Endothelial cell of umbilical vein (primary cell): ENCODE results near the gene YJU2. TPM values are rescaled to one million over a fixed set of nuclear protein-coding genes. Genes with fewer than 3 reads are reported as not detected.

Experiments used
- BruUV-seq: library from RNA; stranded (reverse); fragments of 400-500 nt; replicated peaks from 2 replicates; lab custom pipeline; 2021; lab: Mats Ljungman, UMichigan
- CTCF ChIA-PET: fragments of 300-600, 350-600 bp; sonication (Branson Sonifier 250); formaldehyde crosslinking; loops from one replicate; lab custom pipeline; 2021; ENCODE audit warnings: antibody characterized with exemption, inconsistent platforms; lab: Charles Lee
- POLR2A ChIA-PET: fragments of 300-600, 350-600 bp; sonication (Branson Sonifier 250); formaldehyde crosslinking; loops from one replicate; lab custom pipeline; 2021; ENCODE audit warnings: antibody characterized with exemption, inconsistent platforms; lab: Charles Lee
- DNase-seq: peaks from one replicate; pipeline ENCODE4 v3.0.0-alpha.2; 2011; ENCODE audit warnings: low read depth, low spot score
- FAIRE-seq: peaks from 2 replicates; lab custom pipeline; 2011; peaks lifted over from hg19 to GRCh38; lab: Jason Lieb, UNC
- H2AFZ ChIP-seq: 2 replicates; pipeline ENCODE4 v1.6.0; 2012; ENCODE audit warnings: low read depth, low read length, control low read depth, inconsistent platforms
- H3K27ac ChIP-seq: 2 replicates; pipeline ENCODE4 v1.5.1; 2011; ENCODE audit warnings: low read depth, mild to moderate bottlenecking, control low read depth, low read length, moderate library complexity; ENCODE audit not compliant: insufficient read depth
- H3K27me3 ChIP-seq, 2 experiments: 2 replicates each; pipeline versions ENCODE4 v1.6.0 to v1.6.1; 2011; ENCODE audit warnings: low read length in 2 of 2, mixed read lengths in 1 of 2; ENCODE audit not compliant: control insufficient read depth in 2 of 2, insufficient read depth in 2 of 2
- H3K36me3 ChIP-seq, 2 experiments: 2 replicates in 1 of 2; 3 replicates in 1 of 2; pipeline ENCODE4 v1.5.1; 2011; ENCODE audit warnings: low read length in 2 of 2, mild to moderate bottlenecking in 1 of 2, moderate library complexity in 1 of 2; ENCODE audit not compliant: control insufficient read depth in 2 of 2, insufficient read depth in 2 of 2; ENCODE audit errors: extremely low read depth in 1 of 2
- H3K4me1 ChIP-seq: 3 replicates; pipeline ENCODE4 v1.5.1; 2011; ENCODE audit warnings: mild to moderate bottlenecking, low read length; ENCODE audit not compliant: control insufficient read depth, insufficient read depth; ENCODE audit errors: extremely low read depth
- H3K4me2 ChIP-seq: 2 replicates; pipeline ENCODE4 v1.6.1; 2011; ENCODE audit warnings: low read length, control low read depth, mixed read lengths; ENCODE audit not compliant: insufficient read depth
- H3K4me3 ChIP-seq, 3 experiments: fragments of 200-600 bp in 1 of 3; sonication (generic), shearing (Covaris generic) in 1 of 3; replicated peaks in 1 of 3; 2 replicates each; pipeline ENCODE4 v1.5.1; 2011 to 2016; ENCODE audit warnings: control low read depth in 3 of 3, low read length in 3 of 3, mild to moderate bottlenecking in 2 of 3, inconsistent platforms in 1 of 3, low read depth in 1 of 3, moderate library complexity in 1 of 3; ENCODE audit not compliant: insufficient read depth in 1 of 3
- H3K79me2 ChIP-seq: 2 replicates; pipeline ENCODE4 v1.6.0; 2012; ENCODE audit warnings: low read length, inconsistent platforms; ENCODE audit not compliant: control insufficient read depth, insufficient read depth
- H3K9ac ChIP-seq: replicated peaks from 2 replicates; pipeline ENCODE3; 2011; ENCODE audit warnings: low read length, control low read depth; ENCODE audit not compliant: insufficient read depth; ENCODE audit errors: extremely low read depth
- H3K9me1 ChIP-seq: replicated peaks from 3 replicates; pipeline ENCODE4 v1.6.0; 2011; ENCODE audit warnings: mild to moderate bottlenecking, low read length; ENCODE audit not compliant: control insufficient read depth, insufficient read depth; ENCODE audit errors: extremely low read depth
- H3K9me3 ChIP-seq: replicated peaks from 2 replicates; pipeline ENCODE4 v1.5.1; 2012; ENCODE audit warnings: low read length, inconsistent platforms; ENCODE audit not compliant: control insufficient read depth, insufficient read depth
- H4K20me1 ChIP-seq: replicated peaks from 2 replicates; pipeline ENCODE3; 2011; ENCODE audit warnings: mild to moderate bottlenecking, low read length; ENCODE audit not compliant: control insufficient read depth, insufficient read depth; ENCODE audit errors: extremely low read depth
- CTCF ChIP-seq, 2 donors: IDR thresholded peaks; 1 replicate in 1 of 2; 2 replicates in 1 of 2; pipeline ENCODE4 v1.5.1; 2011; ENCODE audit warnings: low read length in 2 of 2, mild to moderate bottlenecking in 2 of 2, moderate library complexity in 2 of 2, control low read depth in 1 of 2, inconsistent platforms in 1 of 2, low read depth in 1 of 2; ENCODE audit not compliant: insufficient read depth in 1 of 2; ENCODE audit errors: extremely low read depth in 1 of 2
- EZH2 ChIP-seq: IDR thresholded peaks from 2 replicates; pipeline ENCODE4 v1.6.1; 2012; ENCODE audit warnings: borderline replicate concordance, low read depth, mild to moderate bottlenecking, moderate library complexity, low read length, inconsistent platforms; ENCODE audit not compliant: severe bottlenecking
- FOS ChIP-seq: IDR thresholded peaks from 2 replicates; pipeline ENCODE4 v1.6.1; 2011; ENCODE audit warnings: mild to moderate bottlenecking, low read length, moderate library complexity, borderline replicate concordance; ENCODE audit not compliant: insufficient read depth
- GATA2 ChIP-seq: IDR thresholded peaks from 2 replicates; pipeline ENCODE4 v1.7.0; 2011; ENCODE audit warnings: low read depth, mild to moderate bottlenecking, moderate library complexity, mixed read lengths, low read length; ENCODE audit not compliant: insufficient read length, insufficient read depth
- JUN ChIP-seq: IDR thresholded peaks from 2 replicates; pipeline ENCODE4 v1.6.1; 2011; ENCODE audit warnings: borderline replicate concordance, low read depth; ENCODE audit not compliant: insufficient read length, insufficient read depth
- MAX ChIP-seq: IDR thresholded peaks from 2 replicates; pipeline ENCODE4 v1.6.1; 2011; ENCODE audit not compliant: insufficient read depth, insufficient read length
- MYC ChIP-seq: IDR thresholded peaks from one replicate; pipeline ENCODE4 v1.6.1; 2011; ENCODE audit warnings: mild to moderate bottlenecking, low read depth, low read length
- POLR2A ChIP-seq: IDR thresholded peaks from 2 replicates; pipeline ENCODE4 v1.6.1; 2012; ENCODE audit warnings: low read depth, mild to moderate bottlenecking, control low read depth, low read length
- POLR2AphosphoS5 ChIP-seq: IDR thresholded peaks from 2 replicates; pipeline ENCODE4 v1.6.1; 2012; ENCODE audit warnings: low read depth, mild to moderate bottlenecking, control low read depth, low read length, moderate library complexity; ENCODE audit not compliant: insufficient read depth
- dilution Hi-C: fragments of 300-500 bp; cut with MboI; formaldehyde crosslinking; loops from one replicate; pipeline ENCODE4 v1.15.0; 2019; ENCODE audit warnings: low sequenced_read_pairs; ENCODE audit not compliant: extremely low pct_ligation_motif_present
- intact Hi-C: fragments of 100-400 bp; cut with micrococcal nuclease; formaldehyde crosslinking; loops from one replicate; pipeline ENCODE4 v1.10.0; 2022
- polyA plus RNA-seq, 4 experiments: library from polyadenylated mRNA; depleted of rRNA in 3 of 4; stranded (reverse) in 3 of 4; unstranded in 1 of 4; fragments of >200 nt; gene quantifications; 2 replicates each; pipeline versions ENCODE4 v1.2.1 to v1.2.3, GENCODE V29; 2011 to 2012; ENCODE audit warnings: missing spikeins in 1 of 4
- total RNA-seq: library from RNA; stranded (reverse); gene quantifications from 2 replicates; pipeline ENCODE4 v1.2.3, GENCODE V29; 2021

Gene YJU2
- total and polyA plus RNA-seq, 2 donors (not counting 3 experiments of a cell fraction or from before 2014, with no cell fraction given): 20.7 to 21.5 TPM

- DNase-seq (no peak), FAIRE-seq (no peak)
- H2AFZ ChIP-seq: no peak overlapping the region
- H3K9me1 ChIP-seq: no peaks in the 10 kb centered on the region
- intact Hi-C loops: no loop called here
- H3K79me2 ChIP-seq: no peaks in the 10 kb centered on the region
- H3K4me1 ChIP-seq: no peaks in the 10 kb centered on the region
- TF ChIP-seq MAX (no peak), FOS (no peak), POLR2A (no peak), POLR2AphosphoS5 (no peak), GATA2 (no peak), MYC (no peak)
- H3K27ac ChIP-seq: no peak overlapping the region
- no peak overlapping the region for H3K9ac ChIP-seq
- dilution Hi-C loops: no loop called here
- H3K27me3 ChIP-seq: no peaks in the 10 kb centered on the region
- no peak overlapping the region for H3K4me3 ChIP-seq
- H3K36me3 ChIP-seq: no peaks in the 10 kb centered on the region
- no TSS peak for BruUV-seq
- POLR2A ChIA-PET: no interaction called here
- H3K9me3 ChIP-seq: no peaks in the 10 kb centered on the region
- CTCF ChIA-PET: no interaction called here
- no peak overlapping the region for H3K4me2 ChIP-seq
- no peaks in the 10 kb centered on the region for H4K20me1 ChIP-seq
These were observed 54.8 kb downstream of the YJU2 start for GRCh38 chr19:4301590-4302242.

- ChIA-PET POLR2A (no interaction called here), CTCF (no interaction called here)
- no TSS peak for BruUV-seq
- Histone ChIP-seq H3K27ac (no peak within 1 kb of the TSS), H3K9me1 (no peaks in the 10 kb centered on the region), H3K36me3 (no peaks in the 10 kb centered on the region), H3K9ac (no peak within 1 kb of the TSS), H3K4me1 (no peaks in the 10 kb centered on the region), H3K4me2 (no peak within 1 kb of the TSS), H3K79me2 (no peaks in the 10 kb centered on the region), H3K9me3 (no peaks in the 10 kb centered on the region), H4K20me1 (no peaks in the 10 kb centered on the region), H3K27me3 (no peaks in the 10 kb centered on the region), H2AFZ (no peak within 1 kb of the TSS), H3K4me3 (no peak within 1 kb of the TSS)
- TF ChIP-seq EZH2: no peak
- TF ChIP-seq MAX: no peak
- TF ChIP-seq FOS: no peak
- TF ChIP-seq CTCF (IDR thresholded peaks at IDR 0.05; ENCODE audit: extremely low read depth in 1 of 2, insufficient read depth in 1 of 2, low read depth in 1 of 2, low read length in 2 of 2): no peak
- TF ChIP-seq GATA2: no peak
- no peak for TF ChIP-seq POLR2A
- no peak for TF ChIP-seq MYC
- no peak for TF ChIP-seq JUN
- no peak for TF ChIP-seq POLR2AphosphoS5
- dilution Hi-C loops (no loop called here), intact Hi-C loops (no loop called here)
- no peak for FAIRE-seq
- no peak for DNase-seq
These were observed 55.4 kb downstream of the YJU2 start, which contains the start of gene TMIGD2 for GRCh38 chr19:4302243-4302640. TSS of gene TMIGD2 (minus strand) at chr19:4302389. CDS start at chr19:4302385, 4 bp downstream.
